HUES64 (cell line): ENCODE results near the gene TEX44.
"Not testable (repeated sequence)": the region's sequence is repeated elsewhere in the genome, so short reads cannot be mapped to it uniquely, and the experiment has no call there.

Source experiments
- H3K27ac ChIP-seq: 2 replicates; pipeline ENCODE4 v1.7.0; 2013; ENCODE audit warnings: low read depth, low read length, inconsistent platforms
- H3K27me3 ChIP-seq: 2 replicates; pipeline ENCODE4 v1.6.1; 2013; ENCODE audit warnings: mild to moderate bottlenecking, low read length; ENCODE audit not compliant: insufficient read depth
- H3K36me3 ChIP-seq: 2 replicates; pipeline ENCODE4 v1.6.1; 2013; ENCODE audit warnings: mild to moderate bottlenecking, low read length; ENCODE audit not compliant: insufficient read depth
- H3K4me1 ChIP-seq: 2 replicates; pipeline ENCODE4 v1.6.1; 2013; ENCODE audit warnings: mild to moderate bottlenecking, low read length, moderate library complexity; ENCODE audit not compliant: insufficient read depth
- H3K4me3 ChIP-seq: 2 replicates; pipeline ENCODE4 v1.5.1; 2013; ENCODE audit warnings: mild to moderate bottlenecking, low read length, moderate library complexity
- H3K9ac ChIP-seq: 2 replicates; pipeline ENCODE4 v1.6.1; 2013; ENCODE audit warnings: mild to moderate bottlenecking, low read depth, low read length
- H3K9me3 ChIP-seq: 2 replicates; pipeline ENCODE4 v1.6.1; 2013; ENCODE audit warnings: low read depth, low read length; ENCODE audit not compliant: insufficient read depth
- WGBS: fragments of 150-250, 120-280 bp; methylation state at CpG from one replicate; pipeline ENCODE4 v1.1.7; 2013; ENCODE audit warnings: missing lambda C conversion rate; 5-methylcytosine and 5-hydroxymethylcytosine counted together

TEX44 gene

DNA sequence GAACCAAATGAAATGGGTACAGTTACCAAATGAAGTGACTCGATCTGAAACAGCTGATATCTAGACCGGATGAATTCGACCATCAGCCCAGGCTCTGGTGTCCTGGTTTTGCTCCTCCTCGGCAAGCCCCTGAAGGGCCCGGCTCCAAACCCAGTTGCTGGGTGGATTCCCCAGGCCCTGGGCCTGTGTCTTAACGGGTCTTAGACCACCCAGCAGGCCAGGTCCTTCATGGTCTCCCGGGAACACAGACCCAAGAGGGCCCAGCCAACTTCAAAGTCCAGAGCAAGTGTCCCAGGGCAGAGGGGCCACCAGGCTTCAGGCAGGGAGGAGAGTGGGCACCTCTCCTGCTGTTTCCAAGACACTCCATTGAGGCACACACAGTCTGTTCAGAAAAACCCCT is 35.7 kb upstream of the TEX44 start:
- Histone ChIP-seq H3K4me3 (no peak overlapping the region), H3K9ac (no peak overlapping the region)
- WGBS = 93% methylated on average over 7 of the region's 7 CpGs

DNA sequence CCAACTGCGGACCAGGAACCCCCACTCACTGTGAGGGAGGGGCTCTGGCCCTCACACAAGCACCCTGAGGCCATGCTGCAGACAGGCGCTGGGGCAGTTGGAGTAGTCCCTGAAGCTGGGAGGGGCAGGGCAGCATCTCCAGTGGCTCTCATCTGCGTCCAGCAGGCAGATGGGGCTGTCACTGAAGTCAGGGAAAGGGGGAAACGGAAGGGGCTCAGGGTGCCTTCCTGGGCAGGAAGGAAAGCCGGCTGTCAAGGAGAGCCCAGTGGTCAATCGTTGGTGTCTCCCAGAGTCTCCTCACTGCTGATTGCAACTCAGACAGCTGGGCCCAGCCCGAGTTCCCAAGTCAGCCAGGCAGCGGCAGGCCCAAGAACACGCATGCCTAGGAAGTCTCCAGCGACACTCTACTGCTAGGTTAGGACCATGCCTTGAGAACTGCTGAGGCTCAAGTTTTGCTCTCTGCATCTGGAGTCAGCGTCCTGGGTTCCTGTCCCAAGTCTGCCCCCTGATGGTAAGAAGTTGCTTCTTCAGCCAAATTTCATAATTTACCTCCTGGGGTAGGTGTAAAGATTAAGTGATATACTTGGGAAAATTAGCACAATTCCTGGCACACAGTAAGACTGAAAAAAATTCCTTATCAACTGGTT is 35.0 kb upstream of the TEX44 start:
- 0 out of 2 replicates have a peak overlapping the region, but pooled peaks have one; percentile 0 for H3K9ac ChIP-seq

More for the DNA sequence above, 35.7 kb upstream of the TEX44 start:
- H3K9me3 ChIP-seq = peaks cover 13% of the 10 kb centered on the region
- H3K27ac ChIP-seq = no peak overlapping the region
- no peaks in the 10 kb centered on the region for H3K36me3 ChIP-seq
- H3K27me3 ChIP-seq = no peaks in the 10 kb centered on the region
- H3K4me1 ChIP-seq = no peaks in the 10 kb centered on the region

DNA sequence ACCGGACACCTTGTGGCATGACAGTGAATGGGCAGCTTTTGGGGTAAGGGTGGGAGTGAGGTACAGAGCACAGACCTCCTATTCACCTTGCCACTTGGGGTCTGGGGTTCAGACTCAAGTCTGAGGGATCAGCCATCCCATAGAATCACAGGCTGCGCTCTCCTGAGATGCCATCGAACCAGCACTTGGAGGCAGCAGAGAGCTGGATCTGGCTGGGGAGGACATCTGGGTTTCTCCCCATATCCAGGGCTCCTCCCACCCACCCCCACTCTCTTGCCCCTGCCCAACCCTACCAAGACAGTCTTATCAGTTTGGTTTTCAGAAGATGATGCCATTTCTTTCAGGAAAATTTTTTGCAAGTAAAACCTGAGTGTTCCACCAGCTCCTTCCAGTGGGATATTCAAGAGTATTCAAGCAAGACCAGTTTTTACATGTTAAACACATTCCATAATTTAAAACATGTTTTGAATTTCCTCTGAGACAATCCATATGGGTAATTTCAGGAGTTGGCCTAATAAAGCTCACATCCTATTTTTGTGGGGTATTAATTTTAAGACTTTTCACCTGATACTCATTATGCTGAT is 29.2 kb upstream of the TEX44 start:
- Histone ChIP-seq H3K4me3 (no peak overlapping the region), H3K4me1 (peaks cover 9% of the 10 kb centered on the region), H3K9ac (no peak overlapping the region), H3K27me3 (no peaks in the 10 kb centered on the region), H3K27ac (no peak overlapping the region), H3K9me3 (peaks cover 19% of the 10 kb centered on the region), H3K36me3 (no peaks in the 10 kb centered on the region)
- WGBS = 15% methylated on average over 3 of the region's 3 CpGs

More for the DNA sequence above, 35.0 kb upstream of the TEX44 start:
- Histone ChIP-seq H3K4me1 (no peaks in the 10 kb centered on the region), H3K9me3 (peaks cover 6% of the 10 kb centered on the region; the same call in 1 of the 2 replicates), H3K27me3 (no peaks in the 10 kb centered on the region), H3K4me3 (no peak overlapping the region), H3K36me3 (no peaks in the 10 kb centered on the region), H3K27ac (no peak overlapping the region)
- 54% methylated on average over 11 of the region's 11 CpGs for WGBS

DNA sequence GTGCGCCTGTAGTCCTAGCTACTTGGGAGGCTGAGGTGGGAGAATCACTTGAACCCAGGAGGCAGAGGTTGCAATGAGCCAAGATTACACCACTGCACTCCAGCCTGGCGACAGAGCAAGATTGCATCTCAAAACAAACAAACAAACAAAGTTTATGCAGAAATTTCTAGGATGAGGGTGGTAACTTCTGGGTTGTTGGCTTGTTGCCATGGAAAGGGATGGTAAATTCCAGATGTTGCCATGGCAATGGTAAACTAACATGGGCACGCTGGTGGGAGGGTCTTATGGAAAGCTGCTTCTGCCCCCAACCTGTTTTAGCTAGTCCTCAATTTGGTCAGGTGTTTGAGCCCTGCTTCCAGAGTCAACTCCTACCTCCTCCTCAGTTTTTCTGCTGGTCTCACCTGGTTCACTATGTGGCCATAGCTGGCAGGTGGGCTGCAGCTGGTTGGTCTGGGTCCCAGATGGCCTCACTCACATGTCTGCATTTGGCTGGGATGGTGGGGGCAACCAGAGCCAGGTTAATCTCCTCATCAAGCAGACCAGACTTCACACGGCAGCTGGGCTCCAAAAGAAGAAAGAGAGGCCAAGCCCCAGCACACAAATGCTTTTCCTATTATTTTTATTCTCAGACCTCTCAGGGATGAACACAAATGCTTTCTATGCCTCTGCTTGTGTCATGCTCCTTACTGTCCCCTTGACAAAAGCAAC is 26.6 kb upstream of the TEX44 start:
- H3K27me3 ChIP-seq = no peaks in the 10 kb centered on the region
- peaks cover 19% of the 10 kb centered on the region for H3K9me3 ChIP-seq
- H3K4me3 ChIP-seq = no peak overlapping the region
- no peak overlapping the region for H3K9ac ChIP-seq
- H3K36me3 ChIP-seq = no peaks in the 10 kb centered on the region
- no peak overlapping the region for H3K27ac ChIP-seq
- peaks cover 9% of the 10 kb centered on the region for H3K4me1 ChIP-seq
- WGBS = 91% methylated on average over 3 of the region's 4 CpGs

DNA sequence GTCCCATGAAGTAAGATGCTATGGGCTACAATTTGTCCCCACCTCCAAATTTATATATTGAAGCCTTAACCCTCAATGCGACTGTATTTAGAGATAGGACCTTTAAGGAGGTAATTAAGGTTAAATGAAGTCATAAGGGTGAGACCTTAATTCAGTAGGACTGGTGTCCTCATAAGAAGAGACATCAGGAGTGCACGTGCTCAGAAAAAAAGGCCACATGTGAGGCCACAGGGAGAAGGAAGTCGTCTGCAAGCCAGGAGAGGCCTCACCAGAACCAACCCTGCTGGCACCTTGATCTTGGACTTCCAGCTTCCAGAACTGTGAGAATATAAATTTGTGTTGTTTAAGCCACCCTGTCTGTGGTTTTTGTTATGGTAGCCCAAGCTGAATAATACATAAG is 25.5 kb upstream of the TEX44 start:
- H3K4me1 ChIP-seq = peaks cover 19% of the 10 kb centered on the region
- H3K27me3 ChIP-seq = no peaks in the 10 kb centered on the region
- peaks cover 19% of the 10 kb centered on the region for H3K9me3 ChIP-seq
- H3K27ac ChIP-seq = no peak overlapping the region
- H3K9ac ChIP-seq = no peak overlapping the region
- WGBS = 91% methylated on average over 3 of the region's 3 CpGs
- no peaks in the 10 kb centered on the region for H3K36me3 ChIP-seq
- H3K4me3 ChIP-seq = no peak overlapping the region

DNA sequence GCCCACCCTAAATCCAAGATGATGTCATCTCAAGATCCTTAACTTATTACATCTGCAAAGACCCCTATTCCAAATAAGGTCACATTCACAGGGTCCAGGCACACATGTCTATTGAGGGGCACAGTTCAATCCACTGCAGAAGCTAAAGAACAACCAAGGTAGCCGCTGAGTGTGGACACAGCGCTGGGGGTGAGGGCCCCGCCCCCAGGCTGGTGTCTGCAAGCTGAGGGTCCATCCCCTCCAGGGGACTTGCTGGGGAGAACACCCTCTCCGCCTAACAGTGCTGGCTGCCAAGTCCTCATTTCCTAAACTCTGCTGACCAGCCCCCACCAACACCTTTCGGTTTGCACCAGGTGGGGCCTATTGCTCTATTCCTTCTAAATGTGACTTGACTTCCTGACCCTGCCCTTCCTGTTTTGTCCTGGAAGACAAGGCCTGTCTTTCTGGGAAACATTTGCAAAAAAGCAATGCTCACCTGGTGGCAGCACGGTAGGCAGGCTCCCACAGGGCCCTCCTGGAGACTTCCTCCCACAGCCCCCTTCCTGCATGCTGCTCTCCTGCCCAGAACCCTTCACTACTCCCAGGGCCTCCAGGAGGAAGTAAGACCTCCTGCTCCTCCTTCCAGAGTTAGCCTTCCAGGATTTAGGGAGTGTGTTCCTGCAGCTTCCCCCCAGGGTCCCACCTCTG is 24.4 kb upstream of the TEX44 start:
- Histone ChIP-seq H3K27me3 (no peaks in the 10 kb centered on the region), H3K9me3 (peaks cover 19% of the 10 kb centered on the region), H3K27ac (peak overlapping the region; percentile 45), H3K4me3 (no peak overlapping the region), H3K4me1 (peaks cover 26% of the 10 kb centered on the region), H3K9ac (no peak overlapping the region; the same call in 1 of the 2 replicates), H3K36me3 (no peaks in the 10 kb centered on the region)
- WGBS = 69% methylated on average over 6 of the region's 6 CpGs

- Histone ChIP-seq H3K4me1 (peaks cover 29% of the 10 kb centered on the region), H3K36me3 (no peaks in the 10 kb centered on the region), H3K27ac (no peak overlapping the region; the same call in 1 of the 2 replicates), H3K4me3 (no peak overlapping the region), H3K9me3 (peaks cover 19% of the 10 kb centered on the region), H3K27me3 (no peaks in the 10 kb centered on the region), H3K9ac (no peak overlapping the region)
- WGBS = 85% methylated on average over 7 of the region's 7 CpGs
Observed at GRCh38 chr2:231568785-231569435, 23.8 kb upstream of the TEX44 start.

DNA sequence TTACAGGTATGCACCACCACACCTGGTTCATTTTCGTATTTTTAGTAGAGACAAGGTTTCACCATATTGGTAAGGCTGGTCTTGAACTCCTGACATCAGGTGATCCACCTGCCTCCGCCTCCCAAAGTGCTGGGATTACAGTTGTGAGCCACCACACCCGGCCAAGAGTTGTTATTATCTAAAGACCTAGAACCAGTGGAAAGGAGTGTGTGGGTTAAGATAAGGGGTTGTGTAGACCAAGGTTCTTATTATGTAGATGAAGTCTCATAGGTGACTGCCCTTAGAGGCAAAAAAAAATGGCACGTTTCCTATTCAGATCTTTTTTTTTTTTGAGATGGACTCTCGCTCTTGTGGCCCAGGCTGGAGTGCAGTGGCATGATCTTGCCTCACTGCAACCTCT is 21.7 kb upstream of the TEX44 start:
- Histone ChIP-seq H3K27ac (peak overlapping the region; percentile 85; the same call in 1 of the 2 replicates), H3K4me1 (peaks cover 29% of the 10 kb centered on the region), H3K9me3 (peaks cover 14% of the 10 kb centered on the region)
- not testable (repeated sequence) for H3K36me3 ChIP-seq, H3K4me3 ChIP-seq, H3K9ac ChIP-seq, H3K27me3 ChIP-seq
- 85% methylated on average over 5 of the region's 5 CpGs for WGBS

GRCh38 chr2:231571661-231572191 is 20.9 kb upstream of the TEX44 start:
- Histone ChIP-seq H3K9ac (peak overlapping the region; percentile 54), H3K4me3 (no peak overlapping the region), H3K9me3 (peaks cover 6% of the 10 kb centered on the region; the same call in 1 of the 2 replicates), H3K27ac (peak overlapping the region; percentile 85), H3K4me1 (peaks cover 36% of the 10 kb centered on the region), H3K27me3 (no peaks in the 10 kb centered on the region), H3K36me3 (no peaks in the 10 kb centered on the region)
- 37% methylated on average over 4 of the region's 4 CpGs for WGBS

DNA sequence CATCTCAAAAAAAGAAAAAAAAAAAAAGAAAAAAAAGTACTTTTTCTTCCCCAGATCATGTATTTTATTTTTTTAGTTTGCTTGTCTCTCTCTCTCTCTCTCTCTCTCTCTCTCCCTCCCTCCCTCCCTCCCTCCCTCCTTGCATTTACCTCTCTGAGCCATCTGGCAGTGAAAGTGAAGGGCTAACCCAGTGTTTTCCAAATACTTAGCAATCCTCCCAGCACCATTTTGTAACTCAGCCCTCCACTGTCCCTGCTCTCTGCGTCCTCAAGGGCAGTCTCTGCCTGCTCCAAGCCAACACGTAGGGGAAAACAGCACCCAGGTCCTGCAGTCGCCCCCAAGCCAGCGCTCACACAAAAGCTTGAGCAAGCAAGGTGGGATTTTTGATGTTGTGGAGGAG is 19.6 kb upstream of the TEX44 start:
- Histone ChIP-seq H3K36me3 (no peaks in the 10 kb centered on the region), H3K27me3 (no peaks in the 10 kb centered on the region), H3K4me1 (peaks cover 37% of the 10 kb centered on the region), H3K27ac (peak overlapping the region; percentile 87), H3K9me3 (no peaks in the 10 kb centered on the region), H3K9ac (peak overlapping the region; percentile 18; the same call in 1 of the 2 replicates), H3K4me3 (no peak overlapping the region)
- WGBS = 47% methylated on average over 4 of the region's 4 CpGs
